Smooth muscle cell (in vitro differentiated cells): ENCODE results near the gene KHNYN. TPM values are rescaled to one million over a fixed set of nuclear protein-coding genes. Genes with fewer than 3 reads are reported as not detected.
"Not testable (repeated sequence)": the region's sequence is repeated elsewhere in the genome, so short reads cannot be mapped to it uniquely, and the experiment has no call there.

Experiments used
- DNase-seq: peaks from one replicate; lab custom pipeline; 2025; ENCODE audit not compliant: unreplicated experiment; lab: John Stamatoyannopoulos, UW
- H2AFZ ChIP-seq: fragments of 200-600 bp; sonication (generic); 2 replicates; pipeline ENCODE4 v1.6.0; 2016; ENCODE audit warnings: antibody characterized with exemption, low read depth, mild to moderate bottlenecking
- H3F3A ChIP-seq: fragments of 200-600 bp; sonication (generic); 2 replicates; pipeline ENCODE4 v1.6.0; 2017; ENCODE audit warnings: antibody characterized with exemption, low read depth
- H3K27ac ChIP-seq: fragments of 200-600 bp; sonication (generic); 2 replicates; pipeline ENCODE4 v1.5.1; 2016; ENCODE audit warnings: low read depth, mild to moderate bottlenecking
- H3K27me3 ChIP-seq: fragments of 200-600 bp; sonication (generic); 2 replicates; pipeline ENCODE4 v1.6.1; 2016; ENCODE audit warnings: low read depth, mild to moderate bottlenecking
- H3K36me3 ChIP-seq: fragments of 200-600 bp; sonication (generic); 2 replicates; pipeline ENCODE4 v1.5.1; 2016; ENCODE audit warnings: low read depth
- H3K4me1 ChIP-seq: fragments of 200-600 bp; sonication (generic); 2 replicates; pipeline ENCODE4 v1.5.1; 2016; ENCODE audit warnings: low read depth
- H3K4me2 ChIP-seq: fragments of 200-600 bp; sonication (generic); 2 replicates; pipeline ENCODE4 v1.6.0; 2016; ENCODE audit warnings: mild to moderate bottlenecking
- H3K4me3 ChIP-seq: fragments of 200-600 bp; sonication (generic); 2 replicates; pipeline ENCODE4 v1.5.1; 2016; ENCODE audit warnings: mild to moderate bottlenecking
- H3K79me2 ChIP-seq: fragments of 200-600 bp; sonication (generic); 2 replicates; pipeline ENCODE4 v1.6.0; 2016; ENCODE audit warnings: low read depth, mild to moderate bottlenecking
- H3K9ac ChIP-seq: fragments of 200-600 bp; sonication (generic); 2 replicates; pipeline ENCODE4 v1.6.0; 2016; ENCODE audit warnings: low read depth
- H3K9me3 ChIP-seq: fragments of 200-600 bp; sonication (generic); replicated peaks from 2 replicates; pipeline ENCODE4 v1.5.1; 2016; ENCODE audit warnings: low read depth
- H4K20me1 ChIP-seq: fragments of 200-600 bp; sonication (generic); 2 replicates; pipeline ENCODE4 v1.6.0; 2016; ENCODE audit warnings: low read depth
- WGBS: methylation state at CpG from one replicate; pipeline ENCODE4 v1.1.7; 2016; ENCODE audit warnings: low lambda C conversion rate; 5-methylcytosine and 5-hydroxymethylcytosine counted together
- polyA plus RNA-seq: library from polyadenylated mRNA; unstranded; fragments of >200 nt; fragmentation: Nextera tagmentation; extraction: Ambion mirVana; gene quantifications from 2 replicates; pipeline ENCODE4 v1.2.1, GENCODE V29; 2016
- total RNA-seq: library from RNA; depleted of rRNA; stranded (reverse); fragments of >200 nt; gene quantifications from 2 replicates; pipeline ENCODE4 v1.2.3, GENCODE V29; 2014
- TF ChIP-seq, protein P1 (sequence below): fragments of 200-600 bp; sonication (generic); IDR thresholded peaks from 2 replicates; pipeline ENCODE4 v1.5.1; 2017; ENCODE audit warnings: borderline replicate concordance, mild to moderate bottlenecking, antibody characterized with exemption; ENCODE audit not compliant: insufficient read depth, poor library complexity, severe bottlenecking

The KHNYN gene
- total and polyA plus RNA-seq, 2 experiments from 2014 or later: 28.2 to 43.1 TPM

DNA sequence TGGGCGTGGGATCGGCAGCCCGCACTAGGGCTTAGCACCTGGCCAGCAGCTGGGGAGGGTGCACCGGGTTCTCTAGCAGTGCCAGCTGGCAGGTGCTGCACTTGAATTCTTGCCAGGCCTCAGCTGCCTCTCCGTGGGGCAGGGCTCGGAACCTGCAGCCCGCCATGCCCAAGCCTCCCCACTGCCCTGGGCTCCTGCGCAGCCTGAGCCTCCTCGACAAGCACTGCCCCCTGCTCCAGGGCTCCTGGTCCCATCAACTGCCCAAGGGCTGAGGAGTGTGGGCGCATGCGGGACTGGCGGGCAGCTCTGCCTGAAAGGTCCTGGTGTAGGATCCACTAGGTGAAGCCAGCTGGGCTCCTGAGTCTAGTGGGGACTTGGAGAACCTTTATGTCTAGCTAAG, 43.5 kb downstream of the KHNYN start:
- TF ChIP-seq, protein P1, sequence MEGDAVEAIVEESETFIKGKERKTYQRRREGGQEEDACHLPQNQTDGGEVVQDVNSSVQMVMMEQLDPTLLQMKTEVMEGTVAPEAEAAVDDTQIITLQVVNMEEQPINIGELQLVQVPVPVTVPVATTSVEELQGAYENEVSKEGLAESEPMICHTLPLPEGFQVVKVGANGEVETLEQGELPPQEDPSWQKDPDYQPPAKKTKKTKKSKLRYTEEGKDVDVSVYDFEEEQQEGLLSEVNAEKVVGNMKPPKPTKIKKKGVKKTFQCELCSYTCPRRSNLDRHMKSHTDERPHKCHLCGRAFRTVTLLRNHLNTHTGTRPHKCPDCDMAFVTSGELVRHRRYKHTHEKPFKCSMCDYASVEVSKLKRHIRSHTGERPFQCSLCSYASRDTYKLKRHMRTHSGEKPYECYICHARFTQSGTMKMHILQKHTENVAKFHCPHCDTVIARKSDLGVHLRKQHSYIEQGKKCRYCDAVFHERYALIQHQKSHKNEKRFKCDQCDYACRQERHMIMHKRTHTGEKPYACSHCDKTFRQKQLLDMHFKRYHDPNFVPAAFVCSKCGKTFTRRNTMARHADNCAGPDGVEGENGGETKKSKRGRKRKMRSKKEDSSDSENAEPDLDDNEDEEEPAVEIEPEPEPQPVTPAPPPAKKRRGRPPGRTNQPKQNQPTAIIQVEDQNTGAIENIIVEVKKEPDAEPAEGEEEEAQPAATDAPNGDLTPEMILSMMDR: no peak
- 70% methylated on average over 11 of the region's 12 CpGs for WGBS
- no peak overlapping the region for H3K4me3 ChIP-seq
- H3K9me3 ChIP-seq: no peaks in the 10 kb centered on the region
- H3K4me2 ChIP-seq: no peak overlapping the region
- no peak overlapping the region for H3K27ac ChIP-seq
- H2AFZ ChIP-seq: no peak overlapping the region
- no peak for DNase-seq
- H3K9ac ChIP-seq: no peak overlapping the region
- no peaks in the 10 kb centered on the region for H4K20me1 ChIP-seq
- H3K36me3 ChIP-seq: no peaks in the 10 kb centered on the region
- no peaks in the 10 kb centered on the region for H3K4me1 ChIP-seq
- no peaks in the 10 kb centered on the region for H3K27me3 ChIP-seq
- no peaks in the 10 kb centered on the region for H3F3A ChIP-seq
- no peaks in the 10 kb centered on the region for H3K79me2 ChIP-seq

DNA sequence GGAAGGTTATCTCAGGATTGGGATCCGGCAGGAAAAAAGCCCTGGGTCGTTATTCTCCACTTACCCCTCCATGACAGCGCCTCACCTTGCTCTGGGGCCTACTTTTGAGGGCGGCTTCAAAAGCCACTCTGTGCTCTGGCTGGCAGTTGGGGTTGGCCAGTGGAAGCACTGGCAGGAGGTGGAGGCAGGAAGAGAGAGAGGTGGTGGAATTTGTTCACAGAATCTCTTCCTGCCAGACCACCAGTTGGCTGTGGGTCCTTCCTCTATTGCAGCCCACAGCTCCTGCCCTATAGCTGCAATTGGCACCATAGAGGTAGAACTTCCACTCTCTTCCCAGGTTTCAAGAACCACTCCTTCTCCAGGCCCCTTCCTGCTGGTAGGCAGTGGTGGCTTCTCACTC, 45.5 kb downstream of the KHNYN start:
- DNase-seq: no peak
- WGBS: 94% methylated on average over 4 of the region's 4 CpGs
- H3F3A ChIP-seq: no peaks in the 10 kb centered on the region
- H2AFZ ChIP-seq: no peak overlapping the region
- no peaks in the 10 kb centered on the region for H4K20me1 ChIP-seq
- TF ChIP-seq, protein P1: no peak
- H3K4me1 ChIP-seq: no peaks in the 10 kb centered on the region
- H3K9ac ChIP-seq: no peak overlapping the region
- no peak overlapping the region for H3K4me2 ChIP-seq
- H3K79me2 ChIP-seq: no peaks in the 10 kb centered on the region
- H3K36me3 ChIP-seq: no peaks in the 10 kb centered on the region
- H3K27ac ChIP-seq: no peak overlapping the region
- no peak overlapping the region for H3K4me3 ChIP-seq
- no peaks in the 10 kb centered on the region for H3K9me3 ChIP-seq
- H3K27me3 ChIP-seq: no peaks in the 10 kb centered on the region

GRCh38 chr14:24479999-24480398, 50.2 kb downstream of the KHNYN start:
- not testable (repeated sequence) for H3K4me2 ChIP-seq, H3K9ac ChIP-seq, H3K4me1 ChIP-seq, H4K20me1 ChIP-seq, H3K9me3 ChIP-seq, H3K79me2 ChIP-seq, H3K27me3 ChIP-seq, H3F3A ChIP-seq, H3K4me3 ChIP-seq, H3K27ac ChIP-seq, H2AFZ ChIP-seq, H3K36me3 ChIP-seq, DNase-seq
- 0% methylated on average over 1 of the region's 1 CpG for WGBS

DNA sequence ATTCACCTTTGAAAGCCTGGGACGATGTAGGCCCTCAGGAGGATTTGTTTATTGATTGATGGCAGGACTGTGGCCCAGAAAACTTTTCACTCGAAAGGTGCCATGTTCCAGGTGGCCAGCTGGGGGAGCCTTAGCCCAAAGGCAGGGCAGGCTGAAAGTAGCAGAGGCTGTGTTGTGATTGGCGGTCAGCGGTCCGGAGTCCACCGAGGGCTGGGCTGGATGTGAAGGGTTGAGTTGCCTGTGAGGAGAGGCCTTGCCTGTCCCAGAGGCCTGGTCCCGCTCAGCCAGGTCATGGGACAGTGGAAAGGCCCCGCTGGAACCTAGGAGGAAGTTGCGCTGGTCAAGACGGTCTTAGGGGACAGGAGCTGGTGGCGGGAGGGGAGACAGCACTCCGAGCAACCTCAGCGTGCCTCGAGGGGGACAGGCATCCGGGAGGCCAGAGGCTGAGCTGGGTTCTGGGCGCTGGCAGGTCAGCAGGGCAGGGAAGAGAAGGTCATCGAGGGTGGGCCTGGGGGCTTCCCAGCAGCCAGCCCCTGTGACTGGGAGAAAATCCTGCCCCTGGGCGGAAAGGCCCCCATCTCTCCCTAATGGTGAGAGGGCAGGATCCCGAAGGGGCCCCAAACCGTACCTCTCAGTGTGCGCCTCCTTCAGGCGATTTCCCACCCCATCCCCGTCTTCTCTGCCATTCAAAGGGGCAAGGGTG, 52.0 kb downstream of the KHNYN start:
- Histone ChIP-seq H3K4me3 (no peak overlapping the region), H3K79me2 (no peaks in the 10 kb centered on the region), H3K4me2 (no peak overlapping the region), H3F3A (no peaks in the 10 kb centered on the region), H3K4me1 (no peaks in the 10 kb centered on the region), H3K27ac (no peak overlapping the region), H4K20me1 (no peaks in the 10 kb centered on the region), H3K9ac (no peak overlapping the region), H3K9me3 (no peaks in the 10 kb centered on the region), H2AFZ (no peak overlapping the region), H3K36me3 (no peaks in the 10 kb centered on the region), H3K27me3 (no peaks in the 10 kb centered on the region)
- DNase-seq: no peak
- TF ChIP-seq, protein P1: peak; percentile 43
- WGBS: 62% methylated on average over 23 of the region's 23 CpGs

DNA sequence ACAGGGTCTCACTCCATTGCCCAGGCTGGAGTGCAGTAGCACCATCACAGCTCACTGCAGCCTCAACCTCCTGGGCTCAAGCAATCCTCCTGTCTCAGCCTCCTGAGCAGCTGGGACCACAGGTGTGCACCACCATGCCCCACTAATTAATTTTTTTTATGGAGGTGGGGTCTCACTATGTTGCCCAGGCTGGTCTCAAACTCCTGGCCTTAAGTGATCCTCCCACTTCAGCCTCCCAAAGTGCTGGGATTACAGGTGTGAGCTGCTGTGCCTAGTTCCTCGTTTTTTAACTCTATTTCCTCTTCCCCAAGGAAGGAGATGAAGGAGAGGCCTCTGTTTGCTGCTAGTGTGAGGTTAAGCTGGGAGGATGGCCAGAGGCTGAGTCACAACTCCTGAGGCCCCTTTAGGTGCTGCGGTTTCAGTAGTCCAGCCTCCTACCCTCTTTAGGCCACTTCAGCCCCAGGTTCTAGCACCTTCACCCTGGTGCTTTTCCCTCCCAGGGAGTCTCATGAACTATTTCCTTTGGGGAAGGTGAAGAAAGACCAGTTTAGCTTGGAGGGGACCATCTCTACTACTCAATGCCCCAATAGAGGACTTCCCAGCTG, 53.0 kb downstream of the KHNYN start:
- H3K9me3 ChIP-seq, H3K27ac ChIP-seq, H4K20me1 ChIP-seq, H3K9ac ChIP-seq, H2AFZ ChIP-seq, H3K27me3 ChIP-seq, H3F3A ChIP-seq, H3K4me1 ChIP-seq, H3K4me2 ChIP-seq, H3K36me3 ChIP-seq, H3K4me3 ChIP-seq, DNase-seq, H3K79me2 ChIP-seq: not testable (repeated sequence)
- 80% methylated on average over 2 of the region's 2 CpGs for WGBS
